GM12878 (cell line): ENCODE results near the gene ATP8A1. TPM values are rescaled to one million over a fixed set of nuclear protein-coding genes. Genes with fewer than 3 reads are reported as not detected.

Source experiments
- ATAC-seq: fragments of 200-7000 bp; cut with Tn5 transposase; 3 replicates; pipeline ENCODE4 v1.9.1; 2020; ENCODE audit warnings: mild to moderate bottlenecking, moderate library complexity
- BruUV-seq: library from RNA; stranded (reverse); fragments of 400-500 nt; replicated peaks from 2 replicates; lab custom pipeline; 2021; lab: Mats Ljungman, UMichigan
- CTCF ChIA-PET: fragments of 300-600 bp; sonication (Branson Sonifier 250); formaldehyde crosslinking; extraction: SDS; loops from one replicate; lab custom pipeline; 2021; ENCODE audit warnings: inconsistent platforms; lab: Yijun Ruan, JAX
- POLR2A ChIA-PET: fragments of 350-600 bp; formaldehyde crosslinking; extraction: SDS; loops from one replicate; lab custom pipeline; 2021; ENCODE audit warnings: inconsistent platforms; lab: Charles Lee
- RAD21 ChIA-PET: fragments of 300-600 bp; sonication (Branson Sonifier 250); formaldehyde crosslinking; loops from one replicate; lab custom pipeline; 2023; ENCODE audit warnings: antibody characterized with exemption; ENCODE audit not compliant: unreplicated experiment; lab: Charles Lee
- SMC1A ChIA-PET: fragments of 300-600 bp; sonication (Branson Sonifier 250); formaldehyde crosslinking; loops from one replicate; lab custom pipeline; 2023; ENCODE audit not compliant: unreplicated experiment, uncharacterized antibody; lab: Charles Lee
- DNase-seq: peaks from one replicate; pipeline ENCODE4 v3.0.0-alpha.2; 2011; ENCODE audit warnings: low read depth, low spot score
- FAIRE-seq: peaks from 3 replicates; lab custom pipeline; 2011; peaks lifted over from hg19 to GRCh38; lab: Jason Lieb, UNC
- H2AFZ ChIP-seq: 2 replicates; pipeline ENCODE4 v1.6.0; 2011; ENCODE audit warnings: low read depth, low read length, control low read depth; ENCODE audit not compliant: control insufficient read depth
- H3K27ac ChIP-seq: 2 replicates; pipeline ENCODE4 v1.5.1; 2011; ENCODE audit warnings: control low read depth; ENCODE audit not compliant: control insufficient read depth, insufficient read depth
- H3K27me3 ChIP-seq, 2 experiments: replicated peaks in 1 of 2; 2 replicates each; pipeline versions ENCODE4 v1.6.0 to v1.6.1; 2011; ENCODE audit warnings: low read length in 1 of 2; ENCODE audit not compliant: control insufficient read depth in 2 of 2, insufficient read depth in 2 of 2
- H3K36me3 ChIP-seq, 2 experiments: 2 replicates each; pipeline ENCODE4 v1.5.1; 2011; ENCODE audit warnings: low read length in 1 of 2; ENCODE audit not compliant: control insufficient read depth in 2 of 2, insufficient read depth in 2 of 2
- H3K4me1 ChIP-seq: 2 replicates; pipeline ENCODE4 v1.6.1; 2011; ENCODE audit warnings: mild to moderate bottlenecking, low read length, moderate library complexity, mixed read lengths; ENCODE audit not compliant: control insufficient read depth, insufficient read depth
- H3K4me2 ChIP-seq: 2 replicates; pipeline ENCODE4 v1.6.0; 2011; ENCODE audit warnings: control low read depth; ENCODE audit not compliant: control insufficient read depth, insufficient read depth
- H3K4me3 ChIP-seq: fragments of 200-600 bp; sonication (generic); 2 replicates; pipeline ENCODE4 v1.5.1; 2016
- H3K79me2 ChIP-seq: 2 replicates; pipeline ENCODE4 v1.6.0; 2011; ENCODE audit warnings: low read length; ENCODE audit not compliant: control insufficient read depth, insufficient read depth
- H3K9ac ChIP-seq: 2 replicates; pipeline ENCODE4 v1.8.0; 2011; ENCODE audit warnings: low read length, control low read depth, mixed read lengths; ENCODE audit not compliant: control insufficient read depth, insufficient read depth
- H3K9me3 ChIP-seq: replicated peaks from 3 replicates; pipeline ENCODE4 v1.5.1; 2011; ENCODE audit warnings: mild to moderate bottlenecking, low read length; ENCODE audit not compliant: control insufficient read depth, insufficient read depth
- H4K20me1 ChIP-seq: 2 replicates; pipeline ENCODE4 v1.6.0; 2011; ENCODE audit not compliant: control insufficient read depth, insufficient read depth
- BHLHE40 ChIP-seq, 2 experiments: fragments of 450-650 bp in 1 of 2; IDR thresholded peaks; 2 replicates each; pipeline ENCODE4 v1.6.1; 2011 to 2017; ENCODE audit warnings: low read depth in 2 of 2, borderline replicate concordance in 1 of 2, improper control_type of control experiment in 1 of 2, low read length in 1 of 2, mild to moderate bottlenecking in 1 of 2
- E2F4 ChIP-seq: IDR thresholded peaks from 2 replicates; pipeline ENCODE4 v1.6.1; 2012; ENCODE audit warnings: low read depth, low read length, improper control_type of control experiment
- JUNB ChIP-seq: IDR thresholded peaks from 2 replicates; pipeline ENCODE4 v1.6.1; 2016; ENCODE audit warnings: antibody characterized with exemption, mild to moderate bottlenecking
- NR2F1 ChIP-seq: fragments of 450-650 bp; conservative IDR thresholded peaks from 2 replicates; pipeline ENCODE4 v1.6.1; 2017; ENCODE audit warnings: mild to moderate bottlenecking
- PML ChIP-seq: IDR thresholded peaks from 2 replicates; pipeline ENCODE4 v1.6.1; 2012; ENCODE audit warnings: low read length, inconsistent platforms
- POLR2AphosphoS5 ChIP-seq: IDR thresholded peaks from 2 replicates; pipeline ENCODE4 v1.6.1; 2011; ENCODE audit warnings: mild to moderate bottlenecking, low read length, inconsistent platforms
- SIN3A ChIP-seq: IDR thresholded peaks from 2 replicates; pipeline ENCODE4 v1.6.1; 2012; ENCODE audit warnings: low read depth, low read length, improper control_type of control experiment
- ZNF384 ChIP-seq: IDR thresholded peaks from 2 replicates; pipeline ENCODE4 v1.6.1; 2012; ENCODE audit warnings: low read depth, mild to moderate bottlenecking, low read length, improper control_type of control experiment, borderline replicate concordance
- WGBS: methylation state at CpG from one replicate; pipeline ENCODE4 v1.1.6; 2016; ENCODE audit warnings: low lambda C conversion rate; ENCODE audit not compliant: insufficient replicate concordance, insufficient coverage; ENCODE audit errors: missing lambda C conversion rate; 5-methylcytosine and 5-hydroxymethylcytosine counted together
- in situ Hi-C: fragments of 300-500 bp; cut with MboI; formaldehyde crosslinking; loops from 9 replicates; pipeline ENCODE4 v1.14.3; 2018; ENCODE audit warnings: mixed read lengths
- intact Hi-C: fragments of 100-400 bp; cut with micrococcal nuclease; formaldehyde crosslinking; loops from one replicate; pipeline ENCODE4 v1.14.2; 2022; ENCODE audit not compliant: unreplicated experiment
- polyA plus RNA-seq, 11 experiments: library from polyadenylated mRNA; depleted of rRNA in 4 of 11; unstranded in 6 of 11; stranded (reverse) in 5 of 11; fragments of >200 nt; fragmentation: Nextera tagmentation in 4 of 11; fragmentation: Illumina TruSeq in 1 of 11; extraction: Ambion mirVana in 4 of 11; extraction: Trizol in 1 of 11; gene quantifications; 1 replicate in 1 of 11; 2 replicates in 10 of 11; pipeline versions ENCODE4 v1.2.1 to v1.2.3, GENCODE V29; 2011 to 2016; ENCODE audit warnings: inconsistent platforms in 2 of 11, missing spikeins in 2 of 11, low read depth in 1 of 11
- total RNA-seq, 4 experiments: library from RNA; depleted of rRNA in 3 of 4; stranded (reverse); fragments of >200 nt in 3 of 4; fragmentation: Illumina TruSeq in 1 of 4; extraction: Trizol in 1 of 4; gene quantifications; 2 replicates each; pipeline versions ENCODE4 v1.2.1 to v1.2.3, GENCODE V29; 2013 to 2021
- TF ChIP-seq, protein P1 (sequence below): fragments of 450-650 bp; IDR thresholded peaks from 2 replicates; pipeline ENCODE4 v1.6.1; 2018; ENCODE audit warnings: borderline replicate concordance, mild to moderate bottlenecking; ENCODE audit not compliant: partially characterized antibody

ATP8A1 gene
- total and polyA plus RNA-seq, 10 of the 15 experiments (the other 5 are each of a cell fraction or from before 2014, with no cell fraction given) = 9.0 to 116 (median 37.3) TPM

- SMC1A ChIA-PET = interaction anchor here (1.5 to 1.6 kb wide), 2 partner anchors 17 to 57 kb away, joined by 3 read pairs; no protein-coding TSS in a partner anchor
- H3K9me3 ChIP-seq = no peaks in the 10 kb centered on the region
- intact Hi-C loops = no loop called here
- 100% methylated on average over 2 of the region's 2 CpGs for WGBS
- RAD21 ChIA-PET = no interaction called here
- no peaks in the 10 kb centered on the region for H3K27me3 ChIP-seq
- FAIRE-seq (no peak), DNase-seq (no peak), ATAC-seq (no peak)
- H3K79me2 ChIP-seq = no peaks in the 10 kb centered on the region
- BruUV-seq = no TSS peak
- TF ChIP-seq POLR2AphosphoS5 (no peak), NR2F1 (no peak), ZNF384 (no peak), PML (no peak), SIN3A (no peak), BHLHE40 (IDR thresholded peaks at IDR 0.05; ENCODE audit: borderline replicate concordance in 1 of 2, low read depth in 2 of 2, low read length in 1 of 2) (no peak), JUNB (no peak), E2F4 (no peak)
- TF ChIP-seq, protein P1, sequence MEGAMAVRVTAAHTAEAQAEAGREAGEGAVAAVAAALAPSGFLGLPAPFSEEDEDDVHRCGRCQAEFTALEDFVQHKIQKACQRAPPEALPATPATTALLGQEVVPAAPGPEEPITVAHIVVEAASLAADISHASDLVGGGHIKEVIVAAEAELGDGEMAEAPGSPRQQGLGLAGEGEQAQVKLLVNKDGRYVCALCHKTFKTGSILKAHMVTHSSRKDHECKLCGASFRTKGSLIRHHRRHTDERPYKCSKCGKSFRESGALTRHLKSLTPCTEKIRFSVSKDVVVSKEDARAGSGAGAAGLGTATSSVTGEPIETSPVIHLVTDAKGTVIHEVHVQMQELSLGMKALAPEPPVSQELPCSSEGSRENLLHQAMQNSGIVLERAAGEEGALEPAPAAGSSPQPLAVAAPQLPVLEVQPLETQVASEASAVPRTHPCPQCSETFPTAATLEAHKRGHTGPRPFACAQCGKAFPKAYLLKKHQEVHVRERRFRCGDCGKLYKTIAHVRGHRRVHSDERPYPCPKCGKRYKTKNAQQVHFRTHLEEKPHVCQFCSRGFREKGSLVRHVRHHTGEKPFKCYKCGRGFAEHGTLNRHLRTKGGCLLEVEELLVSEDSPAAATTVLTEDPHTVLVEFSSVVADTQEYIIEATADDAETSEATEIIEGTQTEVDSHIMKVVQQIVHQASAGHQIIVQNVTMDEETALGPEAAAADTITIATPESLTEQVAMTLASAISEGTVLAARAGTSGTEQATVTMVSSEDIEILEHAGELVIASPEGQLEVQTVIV = no peak
- POLR2A ChIA-PET = no interaction called here
- H3K9ac ChIP-seq = no peak overlapping the region
- no peaks in the 10 kb centered on the region for H3K4me1 ChIP-seq
- peaks cover 3 to 11% of the 10 kb centered on the region in 2 experiments; a peak in 3 of 4 replicates for H3K36me3 ChIP-seq
- CTCF ChIA-PET = interaction anchor here (1.2 kb wide), 2 partner anchors 57 to 141 kb away, joined by 3 read pairs; no protein-coding TSS in a partner anchor
- in situ Hi-C loops = no loop called here
- no peak overlapping the region for H3K4me2 ChIP-seq
- H3K4me3 ChIP-seq = no peak overlapping the region
- no peaks in the 10 kb centered on the region for H4K20me1 ChIP-seq
- H3K27ac ChIP-seq = no peak overlapping the region
- H2AFZ ChIP-seq = no peak overlapping the region
Observed at GRCh38 chr4:42428036-42428435, 228.9 kb downstream of the ATP8A1 start.
